CMK (cell line): ENCODE data around the gene HIC1.

Experiments
- DNase-seq: peaks from one replicate; pipeline ENCODE4 v3.0.0-alpha.2; 2010; ENCODE audit warnings: low read depth

HIC1 gene

GRCh38 chr17:2025220-2025621 is 29.7 kb upstream of the HIC1 start, which contains the start of gene RTN4RL1:
Gene RTN4RL1 (minus strand): TSS chr17:2025334. CDS start chr17:2024865, 469 bp downstream.
- no peak for DNase-seq

- DNase-seq: no peak
Observed at GRCh38 chr17:2025622-2026309, 29.1 kb upstream of the HIC1 start.

- no peak for DNase-seq
Observed at GRCh38 chr17:2027528-2028233, 27.2 kb upstream of the HIC1 start.

- no peak for DNase-seq
Observed at GRCh38 chr17:2028234-2028614, 26.7 kb upstream of the HIC1 start.

- no peak for DNase-seq
Observed at GRCh38 chr17:2028737-2029136, 26.2 kb upstream of the HIC1 start.

GRCh38 chr17:2029911-2030778 is 24.8 kb upstream of the HIC1 start, which contains the start of gene DPH1:
Gene DPH1 (plus strand): TSS chr17:2030153. CDS start chr17:2030170, 17 bp downstream.
- no peak for DNase-seq

- DNase-seq: no peak
Observed at GRCh38 chr17:2030779-2031163, 24.1 kb upstream of the HIC1 start.

- DNase-seq: no peak
Observed at GRCh38 chr17:2033153-2033552, 21.8 kb upstream of the HIC1 start.

GRCh38 chr17:2034157-2034556 is 20.7 kb upstream of the HIC1 start:
- DNase-seq: no peak

GRCh38 chr17:2034806-2035540 is 19.9 kb upstream of the HIC1 start:
- DNase-seq: no peak

GRCh38 chr17:2035541-2036488 is 19.1 kb upstream of the HIC1 start:
- no peak for DNase-seq

GRCh38 chr17:2037155-2037554 is 17.7 kb upstream of the HIC1 start:
- no peak for DNase-seq

- no peak for DNase-seq
Observed at GRCh38 chr17:2040219-2040827, 14.6 kb upstream of the HIC1 start.

- no peak for DNase-seq
Observed at GRCh38 chr17:2040942-2041560, 13.9 kb upstream of the HIC1 start.

GRCh38 chr17:2041561-2042389 is 13.1 kb upstream of the HIC1 start, which contains the start of gene OVCA2:
Gene OVCA2 (plus strand): TSS chr17:2042022. CDS start chr17:2042048, 26 bp downstream.
- DNase-seq: no peak

- no peak for DNase-seq
Observed at GRCh38 chr17:2042390-2042847, 12.5 kb upstream of the HIC1 start.

GRCh38 chr17:2042933-2043332 is 12.0 kb upstream of the HIC1 start:
- no peak for DNase-seq

GRCh38 chr17:2043785-2044184 is 11.1 kb upstream of the HIC1 start:
- no peak for DNase-seq
